Naive thymus-derived CD8-positive, alpha-beta T cell (primary cell): ENCODE data around the gene ZMIZ1. TPM values are rescaled to one million over a fixed set of nuclear protein-coding genes. Genes with fewer than 3 reads are reported as not detected.

Experiments used
- ATAC-seq, 2 donors: fragments of 150-1000 bp; cut with Tn5 transposase in 1 of 2; sonication (Bioruptor Pico), chemical (Tn5 transposase) in 1 of 2; 1 replicate in 1 of 2; 2 replicates in 1 of 2; pipeline ENCODE4 v1.10.0; 2021; ENCODE audit warnings: mild to moderate bottlenecking in 2 of 2, moderate library complexity in 2 of 2
- POLR2A ChIA-PET: fragments of 350-600 bp; sonication (Branson Sonifier 250); formaldehyde crosslinking; loops from one replicate; lab custom pipeline; 2021; ENCODE audit warnings: antibody characterized with exemption; lab: Charles Lee
- DNase-seq, 10 donors: peaks; one replicate each; pipeline versions ENCODE4 v3.0.0 to v3.0.0-alpha.2; 2020 to 2022
- H3K27ac Mint-ChIP-seq, 10 donors: one replicate each; pipeline ENCODE4 v1.8.0; 2020 to 2022; ENCODE audit warnings: mild to moderate bottlenecking in 10 of 10, mixed read lengths in 10 of 10, moderate library complexity in 4 of 10, inconsistent platforms in 1 of 10
- H3K27me3 Mint-ChIP-seq, 5 donors: one replicate each; pipeline ENCODE4 v1.8.0; 2021 to 2022; ENCODE audit warnings: mixed read lengths in 5 of 5
- H3K36me3 Mint-ChIP-seq, 3 donors: one replicate each; pipeline ENCODE4 v1.8.0; 2020 to 2022; ENCODE audit warnings: mixed read lengths in 3 of 3, mild to moderate bottlenecking in 2 of 3, inconsistent platforms in 1 of 3
- H3K4me1 Mint-ChIP-seq, 4 donors: one replicate each; pipeline ENCODE4 v1.8.0; 2021 to 2022; ENCODE audit warnings: mixed read lengths in 4 of 4
- H3K4me3 Mint-ChIP-seq, 10 donors: one replicate each; pipeline ENCODE4 v1.8.0; 2020 to 2022; ENCODE audit warnings: mild to moderate bottlenecking in 10 of 10, mixed read lengths in 10 of 10, moderate library complexity in 6 of 10, inconsistent platforms in 1 of 10
- H3K9me3 Mint-ChIP-seq, 9 donors: one replicate each; pipeline ENCODE4 v1.8.0; 2020 to 2022; ENCODE audit warnings: mixed read lengths in 9 of 9, mild to moderate bottlenecking in 3 of 9, inconsistent platforms in 1 of 9, moderate library complexity in 1 of 9
- polyA plus RNA-seq, 3 donors: library from polyadenylated mRNA; unstranded; fragments of 300-500 nt; fragmentation: Illumina TruSeq; gene quantifications; one replicate each; pipeline ENCODE4 v1.2.3, GENCODE V29; 2021
- total RNA-seq, 8 experiments: library from RNA in 2 of 8; stranded (reverse) in 2 of 8; gene quantifications; one replicate each; pipeline ENCODE4 v1.2.3 and lab custom pipeline; 2021 to 2026

ZMIZ1 gene
- total and polyA plus RNA-seq, 5 experiments from 2014 or later, result 1.4 to 11.6 (median 2.7) TPM

DNA sequence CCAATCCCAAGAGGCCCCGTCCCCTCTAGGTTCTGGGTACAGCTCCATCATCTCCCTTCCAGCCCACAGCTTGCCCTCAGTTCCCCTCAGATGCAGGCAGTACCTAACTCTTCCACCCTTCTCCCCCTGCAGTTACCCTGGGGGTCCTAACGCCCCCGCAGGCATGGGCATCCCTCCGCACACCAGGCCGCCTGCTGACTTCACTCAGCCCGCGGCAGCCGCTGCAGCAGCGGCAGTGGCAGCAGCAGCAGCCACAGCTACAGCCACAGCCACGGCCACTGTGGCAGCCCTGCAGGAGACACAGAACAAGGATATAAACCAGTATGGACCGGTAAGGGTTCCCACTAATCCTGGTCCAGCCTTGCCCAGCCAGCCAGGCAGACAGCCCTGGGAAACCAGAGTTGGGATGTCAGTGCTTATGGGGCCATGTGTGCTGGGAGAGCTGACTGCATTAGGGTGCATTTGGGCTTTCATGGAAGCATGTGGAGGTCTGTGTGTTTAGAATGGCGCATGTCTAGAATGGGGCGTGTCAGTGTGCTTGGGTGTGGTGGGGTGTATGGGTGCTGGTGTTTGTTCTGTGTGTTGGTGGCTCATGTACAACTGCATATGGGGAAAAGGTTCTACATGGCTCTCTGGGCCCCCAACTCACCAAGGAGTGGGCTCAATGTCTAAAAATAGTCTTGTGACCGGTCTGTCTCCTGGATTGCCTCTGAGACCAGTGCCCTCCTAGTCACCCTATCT is 223.4 kb downstream of the ZMIZ1 start:
- DNase-seq (no peak), ATAC-seq (no peak)
- H3K27me3 Mint-ChIP-seq, result no peaks in the 10 kb centered on the region
- peaks cover 6 to 28% (median 13%) of the 10 kb centered on the region in 4 donors for H3K4me1 Mint-ChIP-seq
- POLR2A ChIA-PET, result interaction anchor here (0.6 kb wide), 1 partner anchor 59 kb away, joined by 3 read pairs; no protein-coding TSS in a partner anchor
- peaks cover 0 to 35% (median 5%) of the 10 kb centered on the region in 3 donors for H3K36me3 Mint-ChIP-seq
- no peaks in the 10 kb centered on the region for H3K9me3 Mint-ChIP-seq
- H3K4me3 Mint-ChIP-seq, result peak overlapping the region in 1 of 10 donors; percentile 8
- H3K27ac Mint-ChIP-seq, result peak overlapping the region in 1 of 10 donors; percentile 53

DNA sequence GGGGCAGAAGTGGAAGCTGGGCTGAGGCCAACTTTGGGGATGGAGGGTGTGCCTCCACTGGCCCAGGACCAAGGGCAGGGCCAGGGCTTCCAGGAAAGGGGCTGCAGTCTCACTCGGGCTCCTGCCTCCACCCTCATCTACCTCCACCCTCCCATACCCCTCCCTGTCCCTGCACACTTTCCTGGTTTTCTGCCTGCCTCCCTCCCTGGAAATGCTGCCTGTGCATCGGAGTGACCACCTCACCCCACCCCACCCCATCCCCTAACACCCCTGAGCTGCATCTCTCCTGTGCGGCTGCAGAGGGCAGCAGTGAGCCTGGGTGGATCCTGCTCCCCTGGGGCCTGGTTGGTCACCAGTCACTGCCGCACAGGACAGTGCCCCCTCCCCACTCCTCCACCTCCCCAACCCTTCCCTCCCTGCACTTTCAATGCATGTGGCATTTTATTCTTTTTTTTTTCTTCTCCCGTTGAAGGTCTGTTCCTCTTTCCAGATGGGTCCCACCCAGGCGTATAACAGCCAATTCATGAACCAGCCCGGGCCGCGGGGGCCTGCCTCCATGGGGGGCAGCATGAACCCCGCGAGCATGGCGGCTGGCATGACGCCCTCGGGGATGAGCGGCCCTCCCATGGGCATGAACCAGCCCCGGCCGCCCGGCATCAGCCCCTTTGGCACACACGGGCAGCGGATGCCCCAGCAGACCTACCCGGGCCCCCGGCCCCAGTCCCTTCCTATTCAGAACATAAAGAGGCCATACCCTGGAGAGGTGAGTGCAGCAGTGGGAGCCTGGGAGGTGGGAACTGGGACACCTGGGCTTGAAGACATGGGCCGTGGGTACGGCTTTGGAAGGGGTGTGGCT is 224.4 kb downstream of the ZMIZ1 start:
- no peaks in the 10 kb centered on the region for H3K9me3 Mint-ChIP-seq

DNA sequence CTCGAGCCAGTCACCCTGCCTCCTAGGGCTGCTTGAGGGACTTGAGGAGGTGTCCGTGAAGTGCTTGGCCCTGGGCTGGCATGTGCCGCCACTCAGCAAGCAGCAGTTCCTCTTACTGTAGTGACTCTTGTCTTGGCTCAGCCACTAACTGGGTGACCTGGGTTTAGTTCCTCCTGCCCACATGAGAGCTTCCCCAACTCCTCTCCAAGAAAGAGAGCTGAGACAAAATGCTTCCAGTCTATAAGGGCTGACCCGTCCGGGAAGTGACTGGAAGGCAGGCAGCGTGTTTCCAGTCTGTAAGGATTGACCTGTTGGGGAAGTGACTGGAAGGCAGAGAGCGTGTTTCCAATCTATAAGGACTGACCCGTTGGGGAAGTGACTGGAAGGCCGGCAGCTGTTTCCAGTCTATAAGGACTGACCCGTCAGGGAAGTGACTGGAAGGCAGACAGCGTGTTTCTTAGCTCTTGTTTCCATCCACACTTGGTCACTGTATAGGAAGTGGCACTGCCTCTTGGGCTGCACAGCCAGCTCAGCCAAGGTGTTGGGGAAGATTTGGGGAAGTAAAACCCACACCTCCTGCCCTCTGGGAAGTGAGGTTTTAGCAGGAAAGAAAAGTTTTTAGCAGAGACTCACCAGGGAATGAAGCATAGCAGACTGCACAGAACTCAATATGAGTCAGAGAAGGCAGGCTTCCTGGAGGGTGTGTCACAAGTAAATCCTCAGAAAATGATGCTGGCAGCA is 225.2 kb downstream of the ZMIZ1 start:
- Mint-ChIP-seq H3K27me3 (no peaks in the 10 kb centered on the region), H3K4me3 (peak overlapping the region in 1 of 10 donors; percentile 4), H3K27ac (peak overlapping the region in 3 of 10 donors; percentile 35 to 65 (median 43)), H3K9me3 (no peaks in the 10 kb centered on the region), H3K4me1 (peaks cover 0 to 16% (median 6%) of the 10 kb centered on the region in 4 donors), H3K36me3 (peaks cover 0 to 41% (median 8%) of the 10 kb centered on the region in 3 donors)
- POLR2A ChIA-PET, result interaction anchor here (1.3 kb wide), 1 partner anchor 7 kb away, joined by 4 read pairs; no protein-coding TSS in a partner anchor
- ATAC-seq, result no peak
- DNase-seq, result no peak

More for the DNA sequence above, 224.4 kb downstream of the ZMIZ1 start:
- Mint-ChIP-seq H3K4me3 (no peak overlapping the region), H3K36me3 (peaks cover 0 to 41% (median 8%) of the 10 kb centered on the region in 3 donors), H3K4me1 (peaks cover 0 to 20% (median 9%) of the 10 kb centered on the region in 4 donors), H3K27ac (no peak overlapping the region), H3K27me3 (no peaks in the 10 kb centered on the region)
- POLR2A ChIA-PET, result interaction anchor here (0.6 kb wide), 1 partner anchor 58 kb away, joined by 3 read pairs; no protein-coding TSS in a partner anchor
- peak in 2 of 10 donors; percentile 17 to 21 for DNase-seq
- ATAC-seq, result peak; percentile 33 to 57

DNA sequence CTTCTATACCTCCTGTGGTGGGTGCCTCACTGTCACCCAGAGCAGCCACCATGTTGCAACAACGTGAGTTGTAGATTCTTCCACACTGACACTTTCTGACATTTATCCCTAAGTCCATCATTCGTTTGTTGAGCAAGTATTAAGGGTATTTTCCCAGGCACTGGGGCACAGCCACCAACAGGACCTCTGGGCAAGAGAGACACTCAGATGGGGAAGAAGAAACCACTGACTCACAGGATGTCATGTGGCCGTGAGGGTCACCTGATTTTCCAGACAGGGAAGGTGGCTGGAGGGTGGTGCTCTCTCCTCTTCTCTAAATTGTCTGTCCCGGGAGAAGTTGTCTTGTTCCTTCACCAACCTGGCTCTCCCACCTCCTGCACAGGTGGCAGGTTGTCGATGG is 226.8 kb downstream of the ZMIZ1 start:
- no peak for DNase-seq
- Mint-ChIP-seq H3K4me3 (no peak overlapping the region), H3K27me3 (no peaks in the 10 kb centered on the region), H3K4me1 (peaks cover 0 to 16% (median 5%) of the 10 kb centered on the region in 4 donors), H3K27ac (peak overlapping the region in 3 of 10 donors; percentile 10 to 72 (median 70)), H3K9me3 (no peaks in the 10 kb centered on the region), H3K36me3 (peaks cover 0 to 47% (median 11%) of the 10 kb centered on the region in 3 donors)
- ATAC-seq, result no peak
- POLR2A ChIA-PET, result interaction anchor here (1.3 kb wide), 1 partner anchor 9 kb away, joined by 4 read pairs; no protein-coding TSS in a partner anchor

DNA sequence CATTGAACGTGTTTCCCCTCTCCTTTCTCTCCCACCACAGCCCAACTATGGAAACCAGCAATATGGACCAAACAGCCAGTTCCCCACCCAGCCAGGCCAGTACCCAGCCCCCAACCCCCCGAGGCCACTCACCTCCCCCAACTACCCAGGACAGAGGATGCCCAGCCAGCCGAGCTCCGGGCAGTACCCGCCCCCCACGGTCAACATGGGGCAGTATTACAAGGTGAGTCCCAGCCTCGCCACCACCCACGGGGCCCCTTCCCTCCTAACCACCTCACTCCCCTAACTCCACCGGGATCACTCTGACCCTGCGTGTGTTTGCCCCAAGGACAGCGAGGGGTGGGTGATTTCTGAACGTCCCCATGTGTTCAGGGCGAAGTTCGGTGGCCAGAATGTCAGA is 227.7 kb downstream of the ZMIZ1 start:
- DNase-seq (no peak), ATAC-seq (no peak)
- Mint-ChIP-seq H3K27ac (no peak overlapping the region), H3K9me3 (no peaks in the 10 kb centered on the region), H3K27me3 (no peaks in the 10 kb centered on the region), H3K36me3 (peaks cover 0 to 46% (median 12%) of the 10 kb centered on the region in 3 donors), H3K4me3 (no peak overlapping the region), H3K4me1 (peaks cover 0 to 16% (median 5%) of the 10 kb centered on the region in 4 donors)
- POLR2A ChIA-PET, result no interaction called here

DNA sequence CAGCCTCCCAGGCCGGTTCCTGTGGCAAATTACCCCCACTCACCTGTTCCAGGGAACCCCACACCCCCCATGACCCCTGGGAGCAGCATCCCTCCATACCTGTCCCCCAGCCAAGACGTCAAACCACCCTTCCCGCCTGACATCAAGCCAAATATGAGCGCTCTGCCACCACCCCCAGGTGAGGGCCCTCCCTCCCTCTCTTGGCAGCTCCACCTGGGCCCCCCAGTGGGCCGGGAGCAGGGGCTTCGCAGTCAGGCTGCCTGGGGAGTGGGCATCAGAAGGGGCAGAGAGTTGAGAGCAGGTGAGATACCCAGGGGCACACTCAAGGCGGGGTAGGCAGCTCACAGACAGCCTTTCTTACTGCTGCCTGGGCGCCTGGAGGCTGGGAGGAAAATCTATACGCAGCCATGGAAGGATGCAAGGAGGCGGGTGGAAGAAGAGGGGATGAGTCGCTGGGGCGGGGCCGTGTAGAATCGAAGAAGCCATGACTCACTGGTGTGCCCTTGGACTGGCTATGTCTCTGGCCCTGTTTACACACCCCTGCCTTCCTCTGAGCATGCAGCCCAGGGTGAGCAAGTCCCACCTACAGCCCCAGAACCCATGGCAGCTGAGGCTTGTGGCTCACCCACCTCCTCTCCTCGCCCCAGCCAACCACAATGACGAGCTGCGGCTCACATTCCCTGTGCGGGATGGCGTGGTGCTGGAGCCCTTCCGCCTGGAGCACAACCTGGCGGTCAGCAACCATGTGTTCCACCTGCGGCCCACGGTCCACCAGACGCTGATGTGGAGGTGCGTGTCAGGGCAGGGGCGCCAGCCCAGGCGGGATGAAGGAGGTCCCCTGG is 229.9 kb downstream of the ZMIZ1 start:
- DNase-seq, result no peak
- H3K27ac Mint-ChIP-seq, result peak overlapping the region in 1 of 10 donors; percentile 56
- H3K27me3 Mint-ChIP-seq, result no peaks in the 10 kb centered on the region
- H3K36me3 Mint-ChIP-seq, result peaks cover 0 to 59% (median 16%) of the 10 kb centered on the region in 3 donors
- no peak for ATAC-seq
- peaks cover 0 to 14% (median 4%) of the 10 kb centered on the region in 4 donors for H3K4me1 Mint-ChIP-seq
- H3K9me3 Mint-ChIP-seq, result no peaks in the 10 kb centered on the region
- POLR2A ChIA-PET, result no interaction called here
- H3K4me3 Mint-ChIP-seq, result no peak overlapping the region

DNA sequence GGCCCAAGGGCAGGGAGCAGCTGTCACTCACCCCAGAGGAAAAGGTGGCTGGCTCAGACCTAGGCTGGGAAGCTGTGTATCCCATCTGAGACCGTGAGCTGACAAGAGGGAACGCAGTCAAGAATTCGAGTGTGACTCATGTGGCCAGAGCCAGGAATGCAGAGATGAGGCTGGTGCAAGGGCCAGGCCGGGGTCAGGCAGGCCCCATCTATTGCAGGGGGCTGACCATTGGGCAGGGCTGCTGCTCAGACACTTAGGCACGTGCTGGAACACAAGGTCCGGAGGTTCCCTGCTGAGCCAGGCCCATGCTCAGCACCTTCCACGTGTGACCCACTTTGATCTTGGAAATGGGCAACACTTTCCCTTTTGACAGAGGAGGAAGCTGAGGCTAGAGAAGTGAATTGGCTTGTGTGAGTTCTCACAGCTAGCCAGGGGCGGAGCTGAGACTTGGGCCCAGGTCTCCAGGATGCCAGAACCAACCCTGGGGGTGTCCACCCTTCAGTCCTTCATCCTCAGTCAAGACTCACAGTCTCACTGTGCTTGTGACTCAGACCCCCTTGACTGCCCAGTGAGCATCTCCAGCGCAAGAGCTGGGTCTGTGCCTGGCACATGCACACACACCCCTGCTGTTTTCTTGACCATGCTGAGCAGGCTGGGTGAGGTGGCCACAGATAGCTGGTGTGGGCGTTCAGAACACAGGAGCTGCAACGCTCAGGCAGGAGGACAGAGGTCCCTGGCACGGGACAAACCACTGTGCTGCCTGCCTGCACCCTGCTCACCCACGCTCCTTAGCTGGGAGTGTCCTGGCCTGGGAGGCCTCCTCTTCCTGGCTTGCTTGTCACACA is 230.9 kb downstream of the ZMIZ1 start:
- Mint-ChIP-seq H3K27me3 (no peaks in the 10 kb centered on the region), H3K4me3 (no peak overlapping the region), H3K27ac (no peak overlapping the region), H3K9me3 (no peaks in the 10 kb centered on the region), H3K36me3 (peaks cover 0 to 61% (median 19%) of the 10 kb centered on the region in 3 donors), H3K4me1 (peaks cover 0 to 7% (median 4%) of the 10 kb centered on the region in 4 donors)
- no peak for ATAC-seq
- POLR2A ChIA-PET, result interaction anchor here (1.0 kb wide), 1 partner anchor 17 kb away, joined by 3 read pairs; no protein-coding TSS in a partner anchor
- DNase-seq, result no peak

DNA sequence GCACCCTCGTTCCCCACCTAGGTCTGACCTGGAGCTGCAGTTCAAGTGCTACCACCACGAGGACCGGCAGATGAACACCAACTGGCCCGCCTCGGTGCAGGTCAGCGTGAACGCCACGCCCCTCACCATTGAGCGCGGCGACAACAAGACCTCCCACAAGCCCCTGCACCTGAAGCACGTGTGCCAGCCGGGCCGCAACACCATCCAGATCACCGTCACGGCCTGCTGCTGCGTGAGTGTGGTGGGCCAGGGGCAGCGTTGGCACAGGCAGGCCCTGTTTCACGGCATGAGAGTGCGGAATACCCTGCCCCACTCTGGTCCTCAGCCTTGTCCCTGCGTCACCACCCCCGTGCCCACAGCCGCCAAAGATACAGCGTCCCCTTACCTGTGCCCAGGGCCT is 231.9 kb downstream of the ZMIZ1 start:
- H3K4me3 Mint-ChIP-seq, result no peak overlapping the region
- no peaks in the 10 kb centered on the region for H3K27me3 Mint-ChIP-seq
- H3K36me3 Mint-ChIP-seq, result peaks cover 0 to 60% (median 25%) of the 10 kb centered on the region in 3 donors
- H3K27ac Mint-ChIP-seq, result peak overlapping the region in 1 of 10 donors; percentile 16
- DNase-seq (no peak), ATAC-seq (no peak)
- POLR2A ChIA-PET, result no interaction called here
- peaks cover 0 to 4% (median under 1%) of the 10 kb centered on the region in 4 donors for H3K4me1 Mint-ChIP-seq
- no peaks in the 10 kb centered on the region for H3K9me3 Mint-ChIP-seq

DNA sequence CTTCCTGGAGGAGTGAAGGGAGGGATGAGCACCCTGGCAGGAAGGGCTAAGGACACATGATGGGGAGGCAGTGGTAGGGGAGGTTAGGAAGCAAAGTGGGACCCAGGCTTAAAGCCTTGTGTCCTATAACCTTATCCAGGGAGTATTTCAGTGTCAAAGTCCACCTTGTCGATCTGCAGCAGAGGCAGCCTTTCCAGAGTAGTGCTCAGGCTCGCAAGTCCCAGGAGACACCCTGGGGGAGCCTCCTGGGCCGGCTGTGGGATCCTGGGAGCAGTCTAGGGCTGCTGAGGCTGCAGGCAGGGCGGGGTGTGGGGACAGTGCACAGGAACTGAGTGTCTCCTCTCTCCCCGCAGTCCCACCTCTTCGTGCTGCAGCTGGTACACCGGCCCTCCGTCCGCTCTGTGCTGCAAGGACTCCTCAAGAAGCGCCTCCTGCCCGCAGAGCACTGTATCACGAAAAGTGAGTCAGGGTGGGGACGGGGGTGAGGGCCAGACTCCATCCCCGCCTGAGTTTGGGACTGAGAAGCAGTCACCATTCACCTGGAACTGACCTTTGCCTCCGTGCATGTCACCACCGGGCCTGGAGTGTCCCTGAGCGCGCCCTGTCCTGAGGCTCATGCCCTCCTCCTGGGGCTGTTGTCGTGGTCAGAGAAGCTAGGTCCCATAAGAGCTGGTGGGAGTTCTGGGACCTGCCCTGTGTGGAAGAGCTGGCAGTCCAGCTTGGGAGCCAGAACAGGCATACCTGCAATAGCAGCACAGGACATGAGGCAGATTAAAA is 233.2 kb downstream of the ZMIZ1 start:
- Mint-ChIP-seq H3K9me3 (no peaks in the 10 kb centered on the region), H3K36me3 (peaks cover 0 to 58% (median 28%) of the 10 kb centered on the region in 3 donors), H3K27ac (peak overlapping the region in 1 of 10 donors; percentile 65), H3K4me3 (no peak overlapping the region), H3K4me1 (peaks cover 0 to 4% (median 0%) of the 10 kb centered on the region in 4 donors), H3K27me3 (no peaks in the 10 kb centered on the region)
- DNase-seq (no peak), ATAC-seq (no peak)
- POLR2A ChIA-PET, result no interaction called here
